Measurements from ENCODE around the gene PCYT1A.

The PCYT1A gene

DNA sequence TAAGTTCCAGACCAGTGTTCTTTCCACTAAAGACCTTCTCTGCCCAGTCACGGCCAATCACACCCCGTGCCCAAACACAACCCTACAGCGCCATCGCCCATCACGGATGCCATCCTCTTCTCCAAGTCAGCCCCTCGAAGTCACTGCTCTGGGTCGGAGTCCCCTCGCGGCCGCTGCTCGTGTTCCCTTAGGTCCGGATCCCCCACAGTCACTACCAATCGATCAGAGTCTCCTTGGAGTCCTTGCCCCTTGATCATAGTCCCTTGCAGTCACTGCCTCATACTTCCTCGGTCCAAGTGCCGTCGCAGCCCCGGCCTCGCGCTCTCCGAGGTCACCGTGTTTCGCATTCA lies 461 bp downstream of the PCYT1A start:
- no peak for TF ChIP-seq CTCF (IDR thresholded peaks at IDR 0.05; ENCODE audit: low read depth, low read length, missing control alignments)
- DNase-seq (ENCODE audit: low read depth), result no peak
- in situ Hi-C loops (cut with HindIII; ENCODE audit: low sequenced_read_pairs), result no loop called here
- H3K4me3 ChIP-seq (ENCODE audit: low read depth, low read length), result peak overlapping the region; percentile 76

GRCh38 chr3:196284396-196284795 lies 3.1 kb downstream of the PCYT1A start:
- DNase-seq (ENCODE audit: low read depth), result no peak
- in situ Hi-C loops (cut with HindIII; ENCODE audit: low sequenced_read_pairs), result no loop called here

DNA sequence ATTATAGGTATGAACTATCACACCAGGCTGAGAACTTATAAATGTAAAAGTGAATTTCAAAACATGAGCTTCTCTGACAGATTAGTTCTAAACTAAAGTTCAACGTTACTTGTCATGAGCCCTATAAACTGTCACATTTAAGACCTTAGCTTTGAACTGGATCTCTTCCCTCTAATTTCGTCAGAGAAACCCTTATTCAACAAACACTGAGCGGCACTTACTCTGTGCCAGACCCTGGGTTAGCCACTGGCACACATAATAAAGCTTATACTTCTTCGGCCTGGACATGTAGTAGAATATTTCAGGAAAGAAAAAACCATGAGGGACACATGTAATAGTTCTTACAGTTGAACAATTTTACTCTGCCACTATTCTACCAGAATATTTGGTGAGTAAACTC lies 5.6 kb downstream of the PCYT1A start:
- in situ Hi-C loops (cut with HindIII; ENCODE audit: low sequenced_read_pairs), result no loop called here
- H3K4me3 ChIP-seq (ENCODE audit: low read depth, low read length), result no peak overlapping the region
- DNase-seq (ENCODE audit: low read depth), result no peak
- TF ChIP-seq CTCF (IDR thresholded peaks at IDR 0.05; ENCODE audit: low read depth, low read length, missing control alignments), result no peak

More at GRCh38 chr3:196284396-196284795, 3.1 kb downstream of the PCYT1A start:
- TF ChIP-seq CTCF (IDR thresholded peaks at IDR 0.05; ENCODE audit: low read depth, low read length, missing control alignments), result no peak
- H3K4me3 ChIP-seq (ENCODE audit: low read depth, low read length), result no peak overlapping the region

GRCh38 chr3:196280689-196281440 lies 6.7 kb downstream of the PCYT1A start:
- H3K4me3 ChIP-seq (ENCODE audit: low read depth, low read length), result no peak overlapping the region
- no peak for TF ChIP-seq CTCF (IDR thresholded peaks at IDR 0.05; ENCODE audit: low read depth, low read length, missing control alignments)
- in situ Hi-C loops (cut with HindIII; ENCODE audit: low sequenced_read_pairs), result no loop called here
- DNase-seq (ENCODE audit: low read depth), result no peak

GRCh38 chr3:196275126-196275525 lies 12.4 kb downstream of the PCYT1A start:
- no peak for DNase-seq (ENCODE audit: low read depth)
- H3K4me3 ChIP-seq (ENCODE audit: low read depth, low read length), result no peak overlapping the region
- in situ Hi-C loops (cut with HindIII; ENCODE audit: low sequenced_read_pairs), result no loop called here
- TF ChIP-seq CTCF (IDR thresholded peaks at IDR 0.05; ENCODE audit: low read depth, low read length, missing control alignments), result no peak

GRCh38 chr3:196274585-196274984 lies 12.9 kb downstream of the PCYT1A start:
- no peak for DNase-seq (ENCODE audit: low read depth)
- H3K4me3 ChIP-seq (ENCODE audit: low read depth, low read length), result no peak overlapping the region
- in situ Hi-C loops (cut with HindIII; ENCODE audit: low sequenced_read_pairs), result no loop called here
- TF ChIP-seq CTCF (IDR thresholded peaks at IDR 0.05; ENCODE audit: low read depth, low read length, missing control alignments), result no peak
